Erythroblast (primary cell): Measurements from ENCODE around the gene SCAMP2.

Experiments used
- GATA1 ChIP-seq: IDR thresholded peaks from 2 replicates; pipeline ENCODE4 v1.6.1; 2011; ENCODE audit warnings: low read depth, mild to moderate bottlenecking, control low read depth, low read length, moderate library complexity
- POLR2A ChIP-seq: IDR thresholded peaks from 2 replicates; pipeline ENCODE4 v1.6.1; 2011; ENCODE audit warnings: mild to moderate bottlenecking, low read length

DNA sequence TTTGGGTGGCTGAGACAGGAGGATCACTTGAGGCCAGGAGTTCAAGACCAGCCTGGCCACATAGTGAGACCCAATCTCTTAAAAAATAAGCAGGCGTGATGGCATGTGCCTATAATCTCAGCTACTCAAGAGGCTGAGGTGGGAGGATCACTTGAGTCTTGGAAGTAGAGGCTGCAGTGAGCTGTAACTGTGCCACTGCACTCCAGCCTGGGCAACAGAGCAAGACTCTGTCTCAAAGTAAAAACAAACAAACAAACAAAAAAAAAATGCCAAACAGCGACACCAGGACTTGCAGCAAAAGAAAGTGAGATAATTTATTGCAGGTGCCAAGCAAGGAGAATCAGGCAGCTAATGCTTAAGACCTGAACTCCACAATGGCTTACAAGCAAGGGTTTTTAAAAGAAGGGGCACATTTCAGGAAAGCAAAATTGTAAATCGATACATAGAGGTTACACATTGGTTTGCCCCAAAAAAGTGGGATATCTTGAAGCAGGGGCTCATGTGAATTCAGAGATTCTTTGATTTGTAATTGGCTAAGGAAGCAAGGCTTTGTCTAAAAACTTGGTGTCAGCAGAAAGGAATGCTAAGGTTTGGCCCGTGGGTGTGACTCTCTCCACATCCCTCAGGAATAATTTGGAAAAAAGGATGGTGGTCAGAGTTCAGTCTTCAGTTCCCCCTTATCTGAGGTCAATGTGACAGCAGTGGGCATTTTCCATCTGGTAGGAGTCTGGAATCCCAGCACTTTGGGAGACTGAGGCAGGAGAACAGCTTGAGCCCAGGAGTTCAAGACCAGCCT, 11.5 kb upstream of the SCAMP2 start:
- no peak for TF ChIP-seq POLR2A
- no peak for TF ChIP-seq GATA1
